Uterus (tissue), 2 donors: ENCODE measurements around the gene GLIPR1L2.

Source experiments
- CTCF ChIP-seq, 4 experiments: fragments of 200-600 bp in 2 of 4; fragments of 450-650 bp in 2 of 4; sonication (generic) in 2 of 4; IDR thresholded peaks; one replicate each; pipeline ENCODE4 v1.5.1; 2016 to 2019; ENCODE audit warnings: antibody characterized with exemption in 4 of 4, mild to moderate bottlenecking in 2 of 4, moderate library complexity in 1 of 4
- POLR2A ChIP-seq, 2 donors: fragments of 450-650 bp; IDR thresholded peaks; one replicate each; pipeline ENCODE4 v1.6.1; 2016; ENCODE audit warnings: antibody characterized with exemption in 2 of 2, mild to moderate bottlenecking in 1 of 2, moderate library complexity in 1 of 2

- TF ChIP-seq CTCF (IDR thresholded peaks at IDR 0.05) (no peak), POLR2A (IDR thresholded peaks at IDR 0.05) (no peak)
Measured at GRCh38 chr12:75437564-75437963, 46.7 kb downstream of the GLIPR1L2 start.
